GM12878 (cell line): ENCODE results near the gene CASK. TPM values are rescaled to one million over a fixed set of nuclear protein-coding genes. Genes with fewer than 3 reads are reported as not detected.

ENCODE experiments used
- ATAC-seq: fragments of 200-7000 bp; cut with Tn5 transposase; 3 replicates; pipeline ENCODE4 v1.9.1; 2020; ENCODE audit warnings: mild to moderate bottlenecking, moderate library complexity
- BruUV-seq: library from RNA; stranded (reverse); fragments of 400-500 nt; replicated peaks from 2 replicates; lab custom pipeline; 2021; lab: Mats Ljungman, UMichigan
- CTCF ChIA-PET: fragments of 300-600 bp; sonication (Branson Sonifier 250); formaldehyde crosslinking; extraction: SDS; loops from one replicate; lab custom pipeline; 2021; ENCODE audit warnings: inconsistent platforms; lab: Yijun Ruan, JAX
- POLR2A ChIA-PET: fragments of 350-600 bp; formaldehyde crosslinking; extraction: SDS; loops from one replicate; lab custom pipeline; 2021; ENCODE audit warnings: inconsistent platforms; lab: Charles Lee
- RAD21 ChIA-PET: fragments of 300-600 bp; sonication (Branson Sonifier 250); formaldehyde crosslinking; loops from one replicate; lab custom pipeline; 2023; ENCODE audit warnings: antibody characterized with exemption; ENCODE audit not compliant: unreplicated experiment; lab: Charles Lee
- SMC1A ChIA-PET: fragments of 300-600 bp; sonication (Branson Sonifier 250); formaldehyde crosslinking; loops from one replicate; lab custom pipeline; 2023; ENCODE audit not compliant: unreplicated experiment, uncharacterized antibody; lab: Charles Lee
- DNase-seq: peaks from one replicate; pipeline ENCODE4 v3.0.0-alpha.2; 2011; ENCODE audit warnings: low read depth, low spot score
- FAIRE-seq: peaks from 3 replicates; lab custom pipeline; 2011; peaks lifted over from hg19 to GRCh38; lab: Jason Lieb, UNC
- H2AFZ ChIP-seq: 2 replicates; pipeline ENCODE4 v1.6.0; 2011; ENCODE audit warnings: low read depth, low read length, control low read depth; ENCODE audit not compliant: control insufficient read depth
- H3K27ac ChIP-seq: 2 replicates; pipeline ENCODE4 v1.5.1; 2011; ENCODE audit warnings: control low read depth; ENCODE audit not compliant: control insufficient read depth, insufficient read depth
- H3K27me3 ChIP-seq, 2 experiments: replicated peaks in 1 of 2; 2 replicates each; pipeline versions ENCODE4 v1.6.0 to v1.6.1; 2011; ENCODE audit warnings: low read length in 1 of 2; ENCODE audit not compliant: control insufficient read depth in 2 of 2, insufficient read depth in 2 of 2
- H3K36me3 ChIP-seq, 2 experiments: 2 replicates each; pipeline ENCODE4 v1.5.1; 2011; ENCODE audit warnings: low read length in 1 of 2; ENCODE audit not compliant: control insufficient read depth in 2 of 2, insufficient read depth in 2 of 2
- H3K4me1 ChIP-seq: 2 replicates; pipeline ENCODE4 v1.6.1; 2011; ENCODE audit warnings: mild to moderate bottlenecking, low read length, moderate library complexity, mixed read lengths; ENCODE audit not compliant: control insufficient read depth, insufficient read depth
- H3K4me2 ChIP-seq: 2 replicates; pipeline ENCODE4 v1.6.0; 2011; ENCODE audit warnings: control low read depth; ENCODE audit not compliant: control insufficient read depth, insufficient read depth
- H3K4me3 ChIP-seq: fragments of 200-600 bp; sonication (generic); 2 replicates; pipeline ENCODE4 v1.5.1; 2016
- H3K79me2 ChIP-seq: 2 replicates; pipeline ENCODE4 v1.6.0; 2011; ENCODE audit warnings: low read length; ENCODE audit not compliant: control insufficient read depth, insufficient read depth
- H3K9ac ChIP-seq: 2 replicates; pipeline ENCODE4 v1.8.0; 2011; ENCODE audit warnings: low read length, control low read depth, mixed read lengths; ENCODE audit not compliant: control insufficient read depth, insufficient read depth
- H3K9me3 ChIP-seq: replicated peaks from 3 replicates; pipeline ENCODE4 v1.5.1; 2011; ENCODE audit warnings: mild to moderate bottlenecking, low read length; ENCODE audit not compliant: control insufficient read depth, insufficient read depth
- H4K20me1 ChIP-seq: 2 replicates; pipeline ENCODE4 v1.6.0; 2011; ENCODE audit not compliant: control insufficient read depth, insufficient read depth
- ATF7 ChIP-seq: fragments of 450-650 bp; IDR thresholded peaks from 2 replicates; pipeline ENCODE4 v1.6.1; 2016; ENCODE audit warnings: low read depth, mild to moderate bottlenecking
- CREM ChIP-seq: IDR thresholded peaks from 2 replicates; pipeline ENCODE4 v1.6.1; 2014; ENCODE audit warnings: antibody characterized with exemption, low read depth
- HCFC1 ChIP-seq: fragments of 150-350 bp; IDR thresholded peaks from 2 replicates; pipeline ENCODE4 v1.6.1; 2014; ENCODE audit warnings: low read length
- WGBS: methylation state at CpG from one replicate; pipeline ENCODE4 v1.1.6; 2016; ENCODE audit warnings: low lambda C conversion rate; ENCODE audit not compliant: insufficient replicate concordance, insufficient coverage; ENCODE audit errors: missing lambda C conversion rate; 5-methylcytosine and 5-hydroxymethylcytosine counted together
- in situ Hi-C: fragments of 300-500 bp; cut with MboI; formaldehyde crosslinking; loops from 9 replicates; pipeline ENCODE4 v1.14.3; 2018; ENCODE audit warnings: mixed read lengths
- intact Hi-C: fragments of 100-400 bp; cut with micrococcal nuclease; formaldehyde crosslinking; loops from one replicate; pipeline ENCODE4 v1.14.2; 2022; ENCODE audit not compliant: unreplicated experiment
- polyA plus RNA-seq, 11 experiments: library from polyadenylated mRNA; depleted of rRNA in 4 of 11; unstranded in 6 of 11; stranded (reverse) in 5 of 11; fragments of >200 nt; fragmentation: Nextera tagmentation in 4 of 11; fragmentation: Illumina TruSeq in 1 of 11; extraction: Ambion mirVana in 4 of 11; extraction: Trizol in 1 of 11; gene quantifications; 1 replicate in 1 of 11; 2 replicates in 10 of 11; pipeline versions ENCODE4 v1.2.1 to v1.2.3, GENCODE V29; 2011 to 2016; ENCODE audit warnings: inconsistent platforms in 2 of 11, missing spikeins in 2 of 11, low read depth in 1 of 11
- total RNA-seq, 4 experiments: library from RNA; depleted of rRNA in 3 of 4; stranded (reverse); fragments of >200 nt in 3 of 4; fragmentation: Illumina TruSeq in 1 of 4; extraction: Trizol in 1 of 4; gene quantifications; 2 replicates each; pipeline versions ENCODE4 v1.2.1 to v1.2.3, GENCODE V29; 2013 to 2021
- TF ChIP-seq, protein P1 (sequence below): IDR thresholded peaks from 2 replicates; pipeline ENCODE4 v1.6.1; 2012; ENCODE audit warnings: low read depth, low read length, improper control_type of control experiment
- TF ChIP-seq, protein P2 (sequence below): IDR thresholded peaks from 2 replicates; pipeline ENCODE4 v1.6.1; 2011; ENCODE audit warnings: low read depth, mild to moderate bottlenecking, low read length, moderate library complexity, borderline replicate concordance; ENCODE audit errors: extremely low read depth

Gene CASK
- total and polyA plus RNA-seq, 10 of the 15 experiments (the other 5 are each of a cell fraction or from before 2014, with no cell fraction given), result 0.60 to 45.9 (median 4.8) TPM

- POLR2A ChIA-PET, result no interaction called here
These were observed 28.7 kb upstream of the CASK start for GRCh38 chrX:41952102-41952501.

DNA sequence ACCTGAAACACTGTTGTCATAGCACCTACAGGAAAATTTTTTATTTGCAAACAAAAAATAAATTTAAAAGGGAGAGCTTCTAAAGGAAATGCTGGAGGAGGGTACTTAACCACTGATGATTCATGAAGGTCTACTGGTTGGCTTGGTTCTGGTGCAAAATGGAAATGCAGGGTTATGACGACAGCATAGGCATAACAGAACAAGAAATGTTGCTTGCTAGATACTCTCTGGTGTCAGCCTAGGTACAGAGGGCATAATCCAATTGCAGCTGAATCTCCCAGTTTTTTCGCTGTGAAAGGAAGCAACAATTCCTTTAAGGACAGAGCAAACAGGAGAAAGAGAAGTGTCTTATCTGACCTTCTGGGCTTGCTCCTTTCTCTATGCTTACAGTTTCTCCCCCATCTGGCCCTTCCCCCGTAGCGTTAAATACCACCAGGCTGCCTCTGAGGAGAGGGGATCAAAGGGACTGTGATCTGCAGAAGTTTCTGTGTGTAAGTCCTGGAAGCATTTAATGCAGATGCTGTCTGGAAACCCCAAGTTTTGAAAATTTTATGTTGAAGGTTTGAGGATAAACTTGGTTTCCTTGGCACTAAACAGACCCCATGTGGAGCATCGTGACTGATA lies 23.7 kb upstream of the CASK start:
- no peaks in the 10 kb centered on the region for H3K79me2 ChIP-seq
- DNase-seq, result no peak
- H3K4me3 ChIP-seq, result no peak overlapping the region
- POLR2A ChIA-PET, result no interaction called here
- no TSS peak for BruUV-seq
- ATAC-seq, result peak; percentile 30; the same call in 1 of the 3 replicates
- H3K9me3 ChIP-seq, result no peaks in the 10 kb centered on the region
- TF ChIP-seq CREM, result no peak
- TF ChIP-seq HCFC1, result no peak
- TF ChIP-seq, protein P1, sequence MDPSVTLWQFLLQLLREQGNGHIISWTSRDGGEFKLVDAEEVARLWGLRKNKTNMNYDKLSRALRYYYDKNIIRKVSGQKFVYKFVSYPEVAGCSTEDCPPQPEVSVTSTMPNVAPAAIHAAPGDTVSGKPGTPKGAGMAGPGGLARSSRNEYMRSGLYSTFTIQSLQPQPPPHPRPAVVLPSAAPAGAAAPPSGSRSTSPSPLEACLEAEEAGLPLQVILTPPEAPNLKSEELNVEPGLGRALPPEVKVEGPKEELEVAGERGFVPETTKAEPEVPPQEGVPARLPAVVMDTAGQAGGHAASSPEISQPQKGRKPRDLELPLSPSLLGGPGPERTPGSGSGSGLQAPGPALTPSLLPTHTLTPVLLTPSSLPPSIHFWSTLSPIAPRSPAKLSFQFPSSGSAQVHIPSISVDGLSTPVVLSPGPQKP, result no peak
- CTCF ChIA-PET, result no interaction called here
- intact Hi-C loops, result no loop called here
- SMC1A ChIA-PET, result no interaction called here
- RAD21 ChIA-PET, result no interaction called here
- FAIRE-seq, result no peak
- H3K27ac ChIP-seq, result no peak overlapping the region
- no peaks in the 10 kb centered on the region for H3K4me1 ChIP-seq
- H4K20me1 ChIP-seq, result no peaks in the 10 kb centered on the region
- H3K9ac ChIP-seq, result no peak overlapping the region
- H3K27me3 ChIP-seq, result no peaks in the 10 kb centered on the region
- no peak overlapping the region for H3K4me2 ChIP-seq
- WGBS, result 31% methylated on average over 5 of the region's 5 CpGs
- H2AFZ ChIP-seq, result no peak overlapping the region
- no peaks in the 10 kb centered on the region for H3K36me3 ChIP-seq
- in situ Hi-C loops, result no loop called here

More at GRCh38 chrX:41952102-41952501, 28.7 kb upstream of the CASK start:
- ATAC-seq (peak; percentile 86), FAIRE-seq (no peak), DNase-seq (no peak)
- Histone ChIP-seq H3K36me3 (no peaks in the 10 kb centered on the region), H3K4me3 (no peak overlapping the region), H3K4me1 (no peaks in the 10 kb centered on the region), H3K27me3 (no peaks in the 10 kb centered on the region), H4K20me1 (no peaks in the 10 kb centered on the region), H3K79me2 (no peaks in the 10 kb centered on the region), H3K9me3 (no peaks in the 10 kb centered on the region), H3K27ac (no peak overlapping the region), H3K9ac (no peak overlapping the region), H2AFZ (no peak overlapping the region), H3K4me2 (no peak overlapping the region)
- intact Hi-C loops, result no loop called here
- RAD21 ChIA-PET, result interaction anchor here (0.7 to 1.5 kb wide), 4 partner anchors 8 to 154 kb away, joined by 3 to 4 read pairs (median 3); no protein-coding TSS in a partner anchor
- 28% methylated on average over 5 of the region's 5 CpGs for WGBS
- TF ChIP-seq ATF7, result 0 out of 2 replicates have a peak, but pooled peaks have one; percentile 10
- TF ChIP-seq, protein P2, sequence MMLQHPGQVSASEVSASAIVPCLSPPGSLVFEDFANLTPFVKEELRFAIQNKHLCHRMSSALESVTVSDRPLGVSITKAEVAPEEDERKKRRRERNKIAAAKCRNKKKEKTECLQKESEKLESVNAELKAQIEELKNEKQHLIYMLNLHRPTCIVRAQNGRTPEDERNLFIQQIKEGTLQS, result no peak
- in situ Hi-C loops, result no loop called here
- SMC1A ChIA-PET, result interaction anchor here (0.8 kb wide), 1 partner anchor 73 kb away, joined by 3 read pairs; no protein-coding TSS in a partner anchor
- BruUV-seq, result no TSS peak
- CTCF ChIA-PET, result interaction anchor here (0.9 kb wide), 1 partner anchor 153 kb away, joined by 4 read pairs; no protein-coding TSS in a partner anchor
